ENCODE results near the gene MORN1.

The MORN1 gene

DNA sequence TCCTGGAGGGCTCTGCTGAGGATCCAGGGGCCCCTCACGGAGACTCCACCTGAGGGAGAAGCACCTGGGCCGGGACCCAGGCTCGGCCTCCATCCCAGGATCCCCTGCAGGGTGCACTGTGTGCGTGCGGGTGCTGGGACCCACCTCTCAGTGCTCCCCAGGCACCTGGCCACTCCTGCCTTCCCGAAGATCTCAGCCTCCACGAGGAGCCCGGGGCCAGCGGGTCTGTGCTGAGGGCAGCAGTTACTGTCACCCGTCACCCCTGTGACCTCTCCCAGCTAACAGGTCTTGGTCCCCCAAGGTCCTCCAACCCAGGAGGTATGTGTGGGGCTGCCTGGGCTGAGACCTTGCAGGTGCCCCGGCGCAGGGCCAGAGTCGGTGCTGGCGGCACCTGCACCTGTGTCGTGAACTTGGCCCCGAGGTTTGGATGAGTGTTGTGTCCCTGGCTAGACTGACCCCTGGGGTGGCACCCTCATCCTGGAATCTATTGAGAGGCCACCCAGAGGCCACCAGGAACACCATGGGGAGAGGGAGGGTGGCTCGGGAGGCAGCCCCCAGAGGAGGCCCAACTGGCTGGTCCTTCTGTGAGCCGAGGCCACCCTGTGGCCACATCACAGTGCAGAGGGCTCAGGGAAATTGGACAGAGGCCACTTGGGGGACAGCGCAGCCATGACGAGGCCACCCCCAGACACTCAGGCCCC, 17.7 kb downstream of the MORN1 start:
- no peak for DNase-seq (ENCODE audit: low spot score)

DNA sequence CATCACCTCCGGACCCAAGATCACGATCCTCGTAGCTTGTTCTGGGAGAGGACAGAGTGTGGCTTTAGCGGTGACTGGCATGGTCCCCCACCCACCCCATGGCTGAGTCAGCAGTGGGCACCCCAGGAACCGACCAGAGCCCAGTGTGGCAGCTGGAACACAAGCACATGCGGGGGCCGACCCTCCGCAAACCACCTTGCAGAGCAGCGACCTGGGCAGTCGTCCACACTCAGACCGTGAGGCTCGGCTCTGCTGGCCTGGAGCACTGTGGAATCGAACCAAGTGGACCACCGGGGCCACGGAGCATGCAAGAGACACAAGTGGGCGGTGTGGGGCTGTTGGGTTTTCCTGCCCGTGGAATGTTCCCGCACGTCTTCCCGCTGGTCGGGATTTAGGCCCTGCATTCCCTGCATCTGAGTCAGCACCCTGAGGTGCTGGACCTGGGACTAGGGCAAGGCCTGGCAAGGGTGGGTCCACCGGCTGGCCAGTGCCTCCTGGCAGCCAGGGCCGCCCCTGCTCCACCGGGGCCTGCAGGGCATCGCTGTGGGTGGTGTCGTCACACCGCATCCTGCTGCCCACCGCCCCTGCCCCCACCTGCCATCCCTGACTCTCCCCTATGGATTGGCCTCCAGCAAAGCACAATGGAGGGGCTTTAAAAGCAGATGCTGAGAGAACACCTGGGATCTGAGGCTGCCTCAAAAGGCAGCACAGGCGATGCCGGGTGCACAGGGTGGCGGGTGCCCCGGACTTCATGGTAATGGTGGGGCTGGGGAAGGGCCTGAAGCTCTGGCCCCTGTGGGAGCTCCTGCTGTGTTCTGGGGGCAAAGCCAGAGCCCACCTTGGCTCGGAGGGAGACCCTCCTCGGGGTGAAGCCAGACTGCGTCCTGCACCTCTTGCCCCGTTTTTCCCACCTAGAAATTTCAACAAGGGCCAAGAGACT, 18.5 kb downstream of the MORN1 start:
- no peak for DNase-seq (ENCODE audit: low spot score)

DNA sequence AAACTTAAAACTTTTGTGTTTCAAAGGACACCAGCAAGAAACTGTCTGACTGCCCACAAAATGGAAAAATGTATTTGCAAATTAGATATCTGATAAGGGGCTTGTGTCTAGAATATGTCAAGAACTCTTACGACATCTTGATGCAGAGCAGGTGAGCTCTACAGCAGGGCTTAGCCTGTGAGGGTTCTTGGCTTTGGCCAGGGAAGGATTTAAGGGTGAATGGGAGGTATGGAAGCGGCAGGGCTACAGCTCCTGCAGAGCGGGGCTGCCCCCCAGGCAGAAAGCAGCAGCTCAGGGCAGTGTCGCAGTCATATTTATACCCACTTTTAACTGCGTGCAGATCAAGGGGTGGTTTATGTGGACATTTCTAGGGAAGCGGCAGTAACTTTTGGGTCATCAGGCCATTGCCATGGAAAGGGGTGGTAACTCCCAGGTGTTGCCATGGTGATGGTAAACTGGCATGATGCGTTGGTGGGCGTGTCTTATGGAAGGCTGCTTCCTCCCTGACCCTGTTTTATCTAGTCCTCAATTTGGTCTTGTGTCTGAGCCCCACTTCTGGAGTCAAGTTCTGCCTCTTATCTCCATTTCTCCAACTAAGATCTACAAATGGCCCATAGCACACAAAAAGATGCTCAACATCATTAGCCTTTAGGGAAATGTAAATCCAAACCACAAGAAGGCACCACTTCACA, 23.2 kb downstream of the MORN1 start:
- no peak for DNase-seq (ENCODE audit: low spot score)

DNA sequence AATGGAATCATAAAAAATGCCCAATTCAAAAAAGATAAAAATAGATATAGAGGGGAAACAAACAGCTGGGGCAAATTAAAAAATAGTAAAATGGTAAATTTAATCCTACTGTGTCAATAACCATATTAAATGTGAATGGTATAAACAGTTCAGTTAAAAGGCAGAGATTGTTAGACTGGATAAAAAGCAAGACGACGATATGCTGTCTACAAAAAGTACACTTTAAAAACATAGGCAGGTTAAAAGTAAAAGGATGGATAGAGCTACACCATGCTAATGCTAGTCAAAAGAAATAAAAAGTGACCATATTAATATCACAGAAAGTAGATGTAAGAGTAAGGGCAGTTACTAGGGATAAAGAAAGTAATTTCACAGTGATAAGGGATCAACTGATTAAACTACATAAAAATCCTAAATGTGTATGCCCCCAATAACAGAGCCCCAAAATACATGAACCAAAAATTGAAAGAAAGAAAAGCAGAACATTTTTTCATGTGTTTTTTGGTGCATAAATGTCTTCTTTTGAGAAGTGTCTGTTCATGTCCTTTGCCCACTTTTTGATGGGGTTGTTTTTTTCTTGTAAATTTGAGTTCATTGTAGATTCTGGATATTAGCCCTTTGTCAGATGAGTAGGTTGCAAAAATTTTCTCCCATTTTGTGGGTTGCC, 27.4 kb downstream of the MORN1 start:
- DNase-seq (ENCODE audit: low spot score) = no peak

DNA sequence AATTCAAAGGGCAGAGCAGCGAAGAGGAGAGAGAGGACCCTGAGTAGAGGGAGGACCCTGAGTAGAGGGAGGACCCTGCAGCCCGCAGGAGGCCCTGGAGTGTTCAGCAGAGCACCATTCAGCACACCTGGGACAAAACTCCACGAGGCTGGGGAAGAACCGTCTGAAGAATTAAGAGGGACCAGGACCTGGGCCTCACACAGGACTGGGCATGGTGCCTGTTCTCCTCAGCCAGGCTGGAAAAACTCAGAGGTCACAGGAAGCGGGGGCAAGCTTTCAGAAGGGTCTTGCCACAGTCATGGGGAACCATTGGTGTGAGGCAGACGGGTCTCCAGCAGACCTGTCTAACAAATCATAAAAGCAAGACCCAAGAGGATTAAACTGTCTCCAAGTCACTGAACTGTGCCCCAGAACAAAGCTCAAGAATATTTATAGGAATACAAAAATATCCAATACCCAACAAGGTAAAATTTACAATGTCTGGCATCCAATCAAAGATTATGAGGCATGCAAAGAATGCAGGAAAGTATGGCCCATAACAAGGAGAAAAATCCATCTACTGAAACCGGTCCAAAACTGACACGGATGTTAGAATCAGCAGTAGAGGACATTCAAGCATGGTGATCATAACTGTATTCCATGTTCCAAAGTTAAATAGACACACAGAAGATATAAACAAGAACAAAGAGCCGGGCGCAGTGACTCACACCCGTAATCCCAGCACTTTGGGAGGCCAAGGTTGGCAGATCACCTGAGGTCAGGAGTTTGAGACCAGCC, 30.6 kb downstream of the MORN1 start:
- DNase-seq (ENCODE audit: low spot score) = no peak

DNA sequence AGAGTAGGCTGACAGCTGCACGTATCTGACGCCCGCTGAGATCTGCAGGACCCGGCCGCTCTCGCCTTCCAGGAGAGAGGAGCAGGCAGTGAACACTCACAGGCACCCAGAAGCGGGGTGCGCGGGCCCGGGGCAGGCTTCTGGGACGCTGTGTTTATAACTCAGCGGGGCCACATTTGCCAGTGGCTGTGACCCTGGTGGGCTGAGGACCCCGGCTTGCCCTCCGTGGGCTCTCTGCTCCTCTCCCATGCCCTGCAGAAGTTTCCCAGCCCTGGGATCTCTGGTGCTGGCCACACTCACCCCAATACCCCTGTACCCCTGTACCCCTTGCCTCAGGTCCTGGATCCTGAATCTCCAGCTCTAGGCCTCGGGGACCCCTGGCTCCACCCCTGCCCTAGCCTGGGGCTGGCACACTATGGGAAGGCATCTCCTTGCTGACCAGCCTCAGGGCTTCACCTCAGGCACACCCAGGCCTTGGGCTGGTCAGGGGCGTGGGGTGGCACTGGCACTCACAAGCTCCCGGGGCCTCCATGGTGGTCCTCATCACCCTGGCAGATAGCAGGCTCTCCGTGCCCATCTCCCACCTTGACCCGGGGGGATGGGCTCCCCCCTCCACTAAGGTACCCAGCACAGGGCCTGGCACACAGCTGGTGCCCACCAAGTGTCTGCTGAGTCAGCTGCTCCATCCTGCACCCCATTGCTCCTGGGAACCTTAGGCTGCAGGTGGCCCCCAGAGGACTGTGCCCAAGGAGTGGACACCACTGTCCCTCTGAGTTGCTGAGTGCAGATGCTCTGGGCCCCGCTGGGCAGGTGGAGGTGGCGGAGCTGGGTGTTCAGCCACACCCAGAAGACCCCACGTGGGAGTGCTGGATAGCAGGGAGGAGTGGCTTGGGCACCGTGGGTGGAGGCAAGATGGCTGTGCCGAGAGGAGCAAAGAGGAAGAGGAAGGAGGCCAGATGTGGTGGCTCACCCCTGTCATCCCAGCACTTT, 32.4 kb downstream of the MORN1 start:
- no peak for DNase-seq (ENCODE audit: low spot score)

DNA sequence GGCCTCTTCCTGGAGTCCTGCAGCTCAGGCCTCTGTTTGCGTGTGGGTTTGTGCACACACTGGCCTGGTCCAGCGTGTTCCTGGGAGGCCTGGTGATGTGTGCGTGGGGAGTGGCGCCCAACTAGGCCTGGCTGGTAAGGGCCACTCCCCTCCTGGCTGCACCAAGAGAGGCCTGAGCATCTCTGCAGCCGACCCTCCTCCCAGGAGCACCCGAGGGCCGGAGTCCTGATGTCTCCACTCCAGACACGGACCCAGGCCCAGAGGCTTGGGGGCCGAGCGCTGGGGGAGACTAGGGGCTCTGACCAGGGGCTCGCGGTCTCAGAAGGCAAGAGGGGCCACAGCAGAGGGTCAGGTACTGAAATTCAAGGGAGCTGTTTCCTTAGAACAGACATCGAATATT, 33.3 kb downstream of the MORN1 start:
- no peak for DNase-seq (ENCODE audit: low spot score)

DNA sequence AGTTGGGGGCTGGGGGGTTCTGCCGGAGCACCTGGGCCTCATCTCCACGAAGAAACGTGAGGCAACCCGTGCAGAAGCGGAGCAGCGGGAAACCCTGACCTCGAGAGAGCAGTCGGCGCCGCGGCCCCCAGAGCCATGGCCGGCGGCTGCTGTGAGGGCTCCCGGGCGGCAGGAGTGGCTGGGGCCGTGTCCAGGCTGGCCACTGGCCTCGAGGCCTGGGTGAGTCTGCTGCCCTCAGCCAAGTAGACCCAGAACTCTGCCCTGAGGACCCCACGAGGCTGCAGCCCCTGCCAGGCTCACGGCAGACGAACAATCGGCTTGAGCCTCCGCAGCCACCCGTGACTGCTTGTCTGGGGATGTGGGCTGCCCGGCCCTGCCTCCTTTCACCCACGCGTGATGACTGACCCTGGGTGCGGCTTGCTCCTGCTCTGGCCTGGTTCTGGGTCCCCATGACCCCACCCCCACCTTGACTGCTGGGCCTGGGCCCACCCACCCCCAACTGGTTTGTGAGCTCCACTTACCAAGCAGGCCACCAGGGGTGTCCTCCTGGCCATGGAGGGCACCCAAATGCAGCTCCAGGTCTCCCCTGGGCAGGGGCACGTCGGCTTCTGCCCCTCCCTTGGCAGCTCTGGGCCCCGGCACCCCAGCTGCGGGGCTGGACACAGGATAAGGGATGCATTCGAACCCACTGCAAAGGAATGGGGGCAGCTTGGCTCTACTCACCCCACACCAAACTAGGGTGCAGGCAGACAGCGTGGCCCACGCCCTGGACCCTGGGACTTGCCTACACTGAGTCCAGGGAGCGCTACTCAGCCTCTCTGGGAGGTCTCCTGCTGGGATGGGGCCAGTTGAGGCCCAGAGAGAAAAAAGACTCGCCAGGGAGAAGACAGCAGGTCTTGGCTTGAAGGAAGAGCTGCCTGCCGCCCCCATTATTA, 34.2 kb downstream of the MORN1 start:
- no peak for DNase-seq (ENCODE audit: low spot score)

DNA sequence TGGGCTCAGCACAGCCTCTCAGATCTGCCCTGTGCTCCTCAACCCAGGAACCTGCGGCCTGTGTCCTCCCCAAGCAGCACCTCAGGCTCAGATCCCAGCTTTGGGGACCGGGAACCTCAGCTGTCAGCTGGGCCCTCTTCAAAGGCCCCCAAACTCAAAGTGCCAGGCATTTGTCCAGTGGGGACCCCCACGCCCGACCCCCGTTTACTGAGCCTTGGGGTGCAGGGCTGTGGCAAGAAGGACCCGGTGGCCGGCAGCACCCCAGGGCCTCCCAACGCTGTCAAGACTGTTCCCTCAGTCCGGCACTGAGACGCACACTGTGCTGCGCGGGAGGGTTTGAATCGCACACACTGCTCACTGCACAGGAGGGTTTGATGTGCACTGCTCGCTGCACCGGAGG, 35.0 kb downstream of the MORN1 start:
- DNase-seq (ENCODE audit: low spot score) = no peak

DNA sequence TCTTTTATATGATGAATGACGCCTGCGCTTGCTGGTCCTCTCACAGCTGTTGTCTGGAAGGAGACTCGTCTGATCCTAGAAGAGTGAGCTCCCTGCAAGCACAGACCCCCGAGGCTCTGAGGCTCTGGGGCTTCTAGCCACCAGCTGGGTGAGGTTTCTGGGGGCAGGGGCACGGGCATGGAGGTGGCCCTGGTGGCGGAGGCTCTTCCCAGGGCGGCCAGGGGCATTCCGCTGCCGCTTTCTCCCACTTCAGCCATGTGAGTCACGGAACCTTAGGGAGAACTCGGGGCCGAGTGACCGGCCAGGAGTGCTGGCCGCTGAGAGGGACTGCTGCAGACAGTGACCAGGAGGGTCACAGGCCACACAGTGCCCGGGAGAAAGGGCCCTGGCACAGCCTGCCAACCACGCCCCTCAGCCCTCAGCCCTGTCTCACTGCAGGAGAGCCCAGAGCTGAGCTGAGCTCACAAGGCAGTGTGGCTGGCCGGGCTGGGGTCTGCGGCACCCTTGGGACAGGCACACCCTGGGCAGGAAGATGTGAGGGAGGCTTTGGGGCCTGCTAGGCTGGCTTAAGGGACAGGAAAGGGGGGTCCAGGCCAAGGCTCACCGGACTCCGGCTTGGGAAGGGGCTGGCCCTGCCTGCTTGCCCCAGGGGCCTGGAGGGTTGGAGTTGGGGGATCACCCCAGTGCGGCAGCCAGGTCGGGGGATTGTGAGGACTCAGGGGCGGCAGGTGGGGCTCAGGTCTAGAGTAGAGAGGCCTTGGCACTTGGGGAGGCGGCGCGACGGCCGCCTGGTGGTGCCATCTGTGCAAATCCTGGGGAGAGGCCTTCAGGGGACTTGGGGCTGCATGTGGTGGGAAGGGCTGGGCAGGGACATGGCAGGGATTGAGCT, 35.7 kb downstream of the MORN1 start:
- no peak for DNase-seq (ENCODE audit: low spot score)

DNA sequence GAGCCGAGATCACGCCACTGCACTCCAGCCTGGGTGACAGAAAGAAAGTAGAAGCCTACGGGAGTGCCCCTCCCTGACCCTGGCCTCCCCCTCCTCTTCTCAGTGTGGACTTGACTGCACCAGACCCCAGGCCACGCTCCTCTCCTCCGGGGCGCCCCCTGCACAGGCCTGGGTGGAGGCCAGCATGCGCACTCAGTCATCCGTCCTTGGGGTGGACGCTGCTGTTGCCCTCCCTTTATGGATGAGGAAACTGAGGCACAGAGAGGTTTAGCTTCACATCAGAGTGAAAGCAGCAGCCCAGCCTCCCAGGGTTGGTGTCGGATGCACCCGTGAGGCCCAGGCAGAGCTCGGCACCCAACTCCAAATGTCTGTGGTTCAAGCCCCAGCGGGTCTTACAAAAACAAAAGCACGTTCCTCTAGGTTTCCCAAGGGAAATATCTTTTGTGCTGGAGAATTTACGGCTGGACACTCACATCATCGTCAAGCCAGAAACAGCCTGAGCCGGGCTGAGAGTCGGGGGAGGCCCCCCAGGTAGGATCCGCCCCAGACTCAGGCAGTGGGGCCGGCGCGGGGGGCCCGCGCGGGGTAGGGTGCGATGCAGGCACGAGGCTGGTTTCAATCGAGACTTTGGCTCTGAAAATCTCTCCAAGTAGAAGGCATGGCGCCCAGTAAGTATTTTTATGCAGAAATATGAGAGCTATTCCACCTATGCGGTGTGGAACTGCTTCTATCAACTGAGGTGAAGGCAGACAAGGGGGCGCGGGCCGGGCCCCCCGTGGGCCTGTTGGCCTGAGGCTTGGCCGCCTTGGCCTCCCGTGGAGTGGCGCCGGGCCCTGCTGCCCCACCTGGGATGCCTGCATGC, 36.6 kb downstream of the MORN1 start:
- no peak for DNase-seq (ENCODE audit: low spot score)

DNA sequence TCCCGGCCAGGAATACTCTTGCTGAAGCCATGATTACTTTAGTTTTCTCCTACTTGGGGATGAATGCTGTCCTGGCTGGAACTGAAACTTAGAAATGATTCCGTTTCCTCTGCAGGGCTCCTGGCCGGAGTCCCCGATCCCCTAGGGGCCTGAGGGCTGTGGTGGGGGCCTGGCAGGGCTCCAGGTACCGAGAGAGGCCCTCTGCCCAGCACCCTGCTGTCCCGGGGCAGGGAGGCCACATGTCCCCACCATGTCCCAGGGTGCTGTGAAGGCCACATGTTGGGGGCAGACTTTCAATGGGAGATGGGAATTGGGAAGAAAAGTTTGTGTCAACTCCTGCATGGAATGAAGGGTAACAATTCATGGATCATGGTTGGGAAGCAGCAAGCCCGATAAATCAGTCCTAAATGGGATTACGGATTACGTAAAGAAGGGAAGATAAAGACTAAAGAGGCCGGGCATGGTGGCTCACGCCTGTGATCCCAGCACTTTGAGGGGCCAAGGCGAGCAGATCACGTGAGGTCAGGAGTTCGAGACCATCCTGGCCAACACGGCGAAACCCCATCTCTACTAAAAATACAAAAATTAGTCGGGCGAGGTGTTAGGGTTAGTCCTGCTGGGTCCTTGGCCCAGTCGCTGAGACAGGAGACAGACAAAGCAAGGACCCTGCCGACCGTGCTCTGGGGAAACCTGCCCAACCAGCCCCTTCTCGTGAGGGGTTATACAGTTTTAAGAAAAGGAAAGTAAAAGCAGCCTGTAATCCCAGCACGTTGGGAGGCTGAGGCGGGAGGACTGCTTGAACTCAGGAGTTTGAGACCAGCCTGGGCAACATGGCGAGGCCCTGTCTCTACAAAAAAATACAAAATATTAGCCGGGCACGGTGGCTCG, 37.6 kb downstream of the MORN1 start:
- no peak for DNase-seq (ENCODE audit: low spot score)

DNA sequence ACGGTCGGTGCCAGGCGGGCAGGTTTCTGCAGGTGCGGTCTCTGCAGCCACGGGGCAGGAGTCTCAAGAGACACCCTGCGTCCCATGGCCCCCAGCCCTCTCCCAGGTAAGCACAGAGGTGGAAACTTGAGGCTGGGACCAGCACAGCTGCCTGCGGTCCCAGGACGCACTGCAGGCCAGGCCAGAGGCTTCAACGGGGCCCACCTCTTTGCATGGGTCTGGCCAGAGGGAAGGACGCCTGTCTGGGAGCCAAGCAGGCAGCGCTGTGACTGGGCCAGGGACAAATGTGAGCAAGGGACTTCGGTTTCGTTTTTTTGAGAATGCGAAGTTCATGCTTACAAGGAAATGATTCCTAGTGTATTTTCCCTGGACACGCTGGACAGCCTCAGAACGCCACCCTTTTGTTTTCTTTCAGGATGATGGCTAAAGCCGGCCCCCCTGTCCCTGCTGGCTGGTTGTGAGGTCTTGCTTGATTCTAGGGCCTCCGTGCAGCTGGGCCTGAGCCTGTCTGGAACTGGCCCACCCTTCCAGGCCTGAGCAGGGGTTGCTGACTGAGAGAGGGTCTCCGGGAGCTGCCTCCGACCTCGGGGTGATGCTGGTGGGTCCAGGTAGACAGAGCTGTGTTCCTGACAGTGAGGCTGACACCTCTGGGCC, 38.3 kb downstream of the MORN1 start:
- DNase-seq (ENCODE audit: low spot score) = no peak

DNA sequence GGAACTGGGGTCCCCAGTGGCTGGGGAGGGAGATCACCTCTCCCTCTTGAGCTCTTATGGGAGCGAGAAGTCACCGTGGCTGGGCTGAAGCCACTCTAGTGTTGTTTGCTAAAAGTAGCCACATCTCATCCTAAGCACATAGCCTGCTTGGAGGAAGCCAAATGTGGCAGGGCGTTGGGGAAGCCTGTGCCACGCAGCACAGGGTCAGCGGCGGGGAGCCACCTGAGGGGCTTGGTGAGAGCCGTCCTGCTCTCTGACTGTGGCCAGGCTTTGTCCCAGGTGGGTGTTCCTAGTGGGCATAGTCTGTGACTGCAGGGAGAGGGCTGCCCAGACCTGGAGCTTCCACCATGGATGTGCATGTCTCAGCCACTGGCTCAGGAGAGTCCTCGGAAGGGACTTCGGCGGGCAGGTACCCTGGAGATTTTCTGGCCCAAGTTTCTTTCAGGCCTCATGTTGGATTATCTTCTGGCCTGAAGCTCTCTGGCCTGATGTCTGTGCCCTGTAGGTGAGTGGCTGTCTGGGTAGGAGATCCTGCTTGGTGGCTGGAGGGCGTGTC, 38.9 kb downstream of the MORN1 start:
- DNase-seq (ENCODE audit: low spot score) = no peak

DNA sequence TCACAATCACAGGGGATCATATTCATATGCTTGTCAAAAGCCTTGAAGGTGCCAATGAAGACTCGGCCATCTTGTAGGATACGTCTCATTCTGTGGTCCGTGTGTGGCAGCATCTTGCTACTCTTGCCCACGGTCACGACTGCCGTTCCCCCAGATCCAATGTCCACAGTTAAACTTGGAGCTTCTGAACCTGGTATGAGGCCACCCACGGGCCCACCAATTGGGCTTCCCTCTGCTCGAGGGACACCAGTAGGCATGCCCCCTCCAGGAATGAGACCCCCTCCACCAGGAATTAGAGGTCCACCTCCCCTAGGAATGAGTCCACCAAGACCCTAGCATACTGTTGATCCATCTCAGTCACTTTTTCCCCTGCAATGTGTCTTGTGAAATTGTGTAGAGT, 39.6 kb downstream of the MORN1 start:
- DNase-seq (ENCODE audit: low spot score) = no peak

Data from germinal center (tissue), 1 donor.